Measurements from ENCODE around the gene CH25H.

DNA sequence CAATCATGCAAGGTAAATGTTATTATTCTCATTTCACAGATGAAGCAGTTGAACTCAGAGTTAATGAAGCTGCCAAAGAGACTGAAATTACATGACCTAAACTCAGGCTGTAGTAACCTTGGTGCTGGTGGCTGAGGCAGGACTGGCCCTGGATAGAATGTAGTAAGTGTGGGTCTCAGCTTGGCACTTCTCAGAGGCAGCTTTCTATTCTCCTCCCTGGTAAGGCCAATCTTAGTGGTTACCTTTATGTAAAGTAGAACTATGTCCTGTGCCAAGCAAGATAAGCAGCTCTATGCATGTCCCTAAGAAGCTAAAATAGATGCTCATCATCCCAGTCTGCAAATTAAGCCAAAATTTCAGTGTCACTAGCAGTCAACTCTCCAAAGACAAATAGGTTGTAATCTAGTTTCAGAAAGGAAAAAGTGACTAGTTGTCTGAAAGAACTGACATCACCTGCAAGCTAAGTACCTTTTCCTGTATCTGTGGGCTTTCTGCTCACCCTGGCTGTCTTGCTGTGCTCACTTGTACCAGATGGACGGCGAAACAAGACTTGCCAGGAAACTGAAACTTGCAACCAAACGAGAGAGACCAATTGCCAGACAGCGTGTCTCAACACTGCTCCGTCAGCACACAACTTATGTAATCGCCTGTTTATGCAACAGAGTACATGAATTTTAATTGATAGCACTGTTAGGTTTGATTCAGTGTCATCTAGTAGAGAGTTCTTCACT lies 43.7 kb downstream of the CH25H start:
- TF ChIP-seq, protein P1, sequence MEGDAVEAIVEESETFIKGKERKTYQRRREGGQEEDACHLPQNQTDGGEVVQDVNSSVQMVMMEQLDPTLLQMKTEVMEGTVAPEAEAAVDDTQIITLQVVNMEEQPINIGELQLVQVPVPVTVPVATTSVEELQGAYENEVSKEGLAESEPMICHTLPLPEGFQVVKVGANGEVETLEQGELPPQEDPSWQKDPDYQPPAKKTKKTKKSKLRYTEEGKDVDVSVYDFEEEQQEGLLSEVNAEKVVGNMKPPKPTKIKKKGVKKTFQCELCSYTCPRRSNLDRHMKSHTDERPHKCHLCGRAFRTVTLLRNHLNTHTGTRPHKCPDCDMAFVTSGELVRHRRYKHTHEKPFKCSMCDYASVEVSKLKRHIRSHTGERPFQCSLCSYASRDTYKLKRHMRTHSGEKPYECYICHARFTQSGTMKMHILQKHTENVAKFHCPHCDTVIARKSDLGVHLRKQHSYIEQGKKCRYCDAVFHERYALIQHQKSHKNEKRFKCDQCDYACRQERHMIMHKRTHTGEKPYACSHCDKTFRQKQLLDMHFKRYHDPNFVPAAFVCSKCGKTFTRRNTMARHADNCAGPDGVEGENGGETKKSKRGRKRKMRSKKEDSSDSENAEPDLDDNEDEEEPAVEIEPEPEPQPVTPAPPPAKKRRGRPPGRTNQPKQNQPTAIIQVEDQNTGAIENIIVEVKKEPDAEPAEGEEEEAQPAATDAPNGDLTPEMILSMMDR (optimal IDR thresholded peaks at IDR 0.05 in 1 of 3, IDR thresholded peaks at IDR 0.05 in 1 of 3, conservative IDR thresholded peaks at IDR 0.05 in 1 of 3; ENCODE audit: extremely low read depth in 1 of 3, insufficient read depth in 2 of 3, low read length in 3 of 3): no peak
- no peak for TF ChIP-seq EZH2 (IDR thresholded peaks at IDR 0.05; ENCODE audit: low read length)
